Measurements from ENCODE around the gene EPHA4.

EPHA4 gene

GRCh38 chr2:221399183-221399582 is 172.9 kb downstream of the EPHA4 start:
- no peak overlapping the region for H3K4me3 ChIP-seq (ENCODE audit: low read length)
- no peak overlapping the region for H3K9ac ChIP-seq (ENCODE audit: low read length)
- no peak overlapping the region for H3K27ac ChIP-seq (ENCODE audit: low read length)
- no peaks in the 10 kb centered on the region for H3K4me1 ChIP-seq (ENCODE audit: low read length)
- no peak overlapping the region for H3K4me2 ChIP-seq (ENCODE audit: low read depth, low read length)
- no peaks in the 10 kb centered on the region for H3K9me3 ChIP-seq (replicated peaks; ENCODE audit: insufficient read depth, low read length)
- no peaks in the 10 kb centered on the region for H3K9me2 ChIP-seq (replicated peaks; ENCODE audit: insufficient read depth, low read length)
- no peaks in the 10 kb centered on the region for H3F3A ChIP-seq (ENCODE audit: insufficient read depth, low read length)
- TF ChIP-seq EZH2 (optimal IDR thresholded peaks at IDR 0.05; ENCODE audit: low read depth, low read length) (no peak), EZH2phosphoT487 (IDR thresholded peaks at IDR 0.05; ENCODE audit: low read length) (no peak)
- TF ChIP-seq, protein P1, sequence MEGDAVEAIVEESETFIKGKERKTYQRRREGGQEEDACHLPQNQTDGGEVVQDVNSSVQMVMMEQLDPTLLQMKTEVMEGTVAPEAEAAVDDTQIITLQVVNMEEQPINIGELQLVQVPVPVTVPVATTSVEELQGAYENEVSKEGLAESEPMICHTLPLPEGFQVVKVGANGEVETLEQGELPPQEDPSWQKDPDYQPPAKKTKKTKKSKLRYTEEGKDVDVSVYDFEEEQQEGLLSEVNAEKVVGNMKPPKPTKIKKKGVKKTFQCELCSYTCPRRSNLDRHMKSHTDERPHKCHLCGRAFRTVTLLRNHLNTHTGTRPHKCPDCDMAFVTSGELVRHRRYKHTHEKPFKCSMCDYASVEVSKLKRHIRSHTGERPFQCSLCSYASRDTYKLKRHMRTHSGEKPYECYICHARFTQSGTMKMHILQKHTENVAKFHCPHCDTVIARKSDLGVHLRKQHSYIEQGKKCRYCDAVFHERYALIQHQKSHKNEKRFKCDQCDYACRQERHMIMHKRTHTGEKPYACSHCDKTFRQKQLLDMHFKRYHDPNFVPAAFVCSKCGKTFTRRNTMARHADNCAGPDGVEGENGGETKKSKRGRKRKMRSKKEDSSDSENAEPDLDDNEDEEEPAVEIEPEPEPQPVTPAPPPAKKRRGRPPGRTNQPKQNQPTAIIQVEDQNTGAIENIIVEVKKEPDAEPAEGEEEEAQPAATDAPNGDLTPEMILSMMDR (IDR thresholded peaks at IDR 0.05; ENCODE audit: low read length) = no peak
- H3K36me3 ChIP-seq (replicated peaks; ENCODE audit: insufficient read depth, low read length) = no peaks in the 10 kb centered on the region
- no peaks in the 10 kb centered on the region for H3K27me3 ChIP-seq (replicated peaks; ENCODE audit: insufficient read depth, low read length)
- H3K79me2 ChIP-seq (ENCODE audit: low read length) = no peaks in the 10 kb centered on the region
- no peaks in the 10 kb centered on the region for H4K20me1 ChIP-seq (ENCODE audit: insufficient read depth, low read length)
- no peak for DNase-seq
- no peak overlapping the region for H2AFZ ChIP-seq (ENCODE audit: low read length)

GRCh38 chr2:221397187-221397586 is 174.9 kb downstream of the EPHA4 start:
- Histone ChIP-seq H3K4me3 (ENCODE audit: low read length) (no peak overlapping the region), H3K4me1 (ENCODE audit: low read length) (no peaks in the 10 kb centered on the region), H3K36me3 (replicated peaks; ENCODE audit: insufficient read depth, low read length) (no peaks in the 10 kb centered on the region), H3K4me2 (ENCODE audit: low read depth, low read length) (no peak overlapping the region), H2AFZ (ENCODE audit: low read length) (no peak overlapping the region), H3F3A (ENCODE audit: insufficient read depth, low read length) (no peaks in the 10 kb centered on the region), H3K9me3 (replicated peaks; ENCODE audit: insufficient read depth, low read length) (no peaks in the 10 kb centered on the region), H3K9me2 (replicated peaks; ENCODE audit: insufficient read depth, low read length) (no peaks in the 10 kb centered on the region), H3K9ac (ENCODE audit: low read length) (no peak overlapping the region), H4K20me1 (ENCODE audit: insufficient read depth, low read length) (no peaks in the 10 kb centered on the region), H3K79me2 (ENCODE audit: low read length) (no peaks in the 10 kb centered on the region), H3K27me3 (replicated peaks; ENCODE audit: insufficient read depth, low read length) (no peaks in the 10 kb centered on the region), H3K27ac (ENCODE audit: low read length) (no peak overlapping the region)
- DNase-seq = no peak
- no peak for TF ChIP-seq EZH2 (optimal IDR thresholded peaks at IDR 0.05; ENCODE audit: low read depth, low read length)
- TF ChIP-seq EZH2phosphoT487 (IDR thresholded peaks at IDR 0.05; ENCODE audit: low read length) = no peak
- TF ChIP-seq, protein P1 (IDR thresholded peaks at IDR 0.05; ENCODE audit: low read length) = no peak

GRCh38 chr2:221392228-221392881 is 179.7 kb downstream of the EPHA4 start:
- DNase-seq = no peak
- Histone ChIP-seq H3K27ac (ENCODE audit: low read length) (no peak overlapping the region), H3K27me3 (replicated peaks; ENCODE audit: insufficient read depth, low read length) (no peaks in the 10 kb centered on the region), H3K36me3 (replicated peaks; ENCODE audit: insufficient read depth, low read length) (no peaks in the 10 kb centered on the region), H3K9me3 (replicated peaks; ENCODE audit: insufficient read depth, low read length) (no peaks in the 10 kb centered on the region), H2AFZ (ENCODE audit: low read length) (no peak overlapping the region), H3K4me3 (ENCODE audit: low read length) (no peak overlapping the region), H3K9me2 (replicated peaks; ENCODE audit: insufficient read depth, low read length) (no peaks in the 10 kb centered on the region), H3K4me1 (ENCODE audit: low read length) (no peaks in the 10 kb centered on the region), H3K79me2 (ENCODE audit: low read length) (no peaks in the 10 kb centered on the region), H4K20me1 (ENCODE audit: insufficient read depth, low read length) (no peaks in the 10 kb centered on the region), H3K9ac (ENCODE audit: low read length) (no peak overlapping the region), H3K4me2 (ENCODE audit: low read depth, low read length) (no peak overlapping the region), H3F3A (ENCODE audit: insufficient read depth, low read length) (no peaks in the 10 kb centered on the region)
- TF ChIP-seq EZH2phosphoT487 (IDR thresholded peaks at IDR 0.05; ENCODE audit: low read length) (no peak), EZH2 (optimal IDR thresholded peaks at IDR 0.05; ENCODE audit: low read depth, low read length) (no peak)
- TF ChIP-seq, protein P1 (IDR thresholded peaks at IDR 0.05; ENCODE audit: low read length) = no peak
